ENCODE measurements around the gene PPP2R2C.

DNA sequence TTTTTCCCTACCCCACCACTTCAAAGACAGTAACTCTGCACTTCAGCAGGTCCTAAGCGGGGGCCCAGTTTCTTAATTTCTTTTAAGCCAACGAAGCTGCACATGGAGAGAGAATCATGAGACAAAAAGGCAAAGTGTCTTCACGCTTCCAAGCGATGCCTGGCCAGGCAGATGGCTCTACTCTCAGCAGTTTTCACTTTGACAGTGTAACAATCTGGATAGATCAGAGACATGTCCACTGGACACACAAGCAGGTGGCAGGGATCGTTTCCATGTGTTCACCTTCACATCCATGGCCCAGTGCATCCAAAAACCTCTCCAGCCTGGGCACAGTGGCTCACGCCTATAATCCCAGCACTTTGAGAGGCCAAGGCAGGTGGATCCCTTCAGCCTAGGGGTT, 27.8 kb downstream of the PPP2R2C start:
- TF ChIP-seq, protein P1, sequence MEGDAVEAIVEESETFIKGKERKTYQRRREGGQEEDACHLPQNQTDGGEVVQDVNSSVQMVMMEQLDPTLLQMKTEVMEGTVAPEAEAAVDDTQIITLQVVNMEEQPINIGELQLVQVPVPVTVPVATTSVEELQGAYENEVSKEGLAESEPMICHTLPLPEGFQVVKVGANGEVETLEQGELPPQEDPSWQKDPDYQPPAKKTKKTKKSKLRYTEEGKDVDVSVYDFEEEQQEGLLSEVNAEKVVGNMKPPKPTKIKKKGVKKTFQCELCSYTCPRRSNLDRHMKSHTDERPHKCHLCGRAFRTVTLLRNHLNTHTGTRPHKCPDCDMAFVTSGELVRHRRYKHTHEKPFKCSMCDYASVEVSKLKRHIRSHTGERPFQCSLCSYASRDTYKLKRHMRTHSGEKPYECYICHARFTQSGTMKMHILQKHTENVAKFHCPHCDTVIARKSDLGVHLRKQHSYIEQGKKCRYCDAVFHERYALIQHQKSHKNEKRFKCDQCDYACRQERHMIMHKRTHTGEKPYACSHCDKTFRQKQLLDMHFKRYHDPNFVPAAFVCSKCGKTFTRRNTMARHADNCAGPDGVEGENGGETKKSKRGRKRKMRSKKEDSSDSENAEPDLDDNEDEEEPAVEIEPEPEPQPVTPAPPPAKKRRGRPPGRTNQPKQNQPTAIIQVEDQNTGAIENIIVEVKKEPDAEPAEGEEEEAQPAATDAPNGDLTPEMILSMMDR (IDR thresholded peaks at IDR 0.05), result no peak
- TF ChIP-seq ZFX (IDR thresholded peaks at IDR 0.05; ENCODE audit: borderline replicate concordance), result no peak
